Measurements from ENCODE around the gene RNF166.

RNF166 gene

DNA sequence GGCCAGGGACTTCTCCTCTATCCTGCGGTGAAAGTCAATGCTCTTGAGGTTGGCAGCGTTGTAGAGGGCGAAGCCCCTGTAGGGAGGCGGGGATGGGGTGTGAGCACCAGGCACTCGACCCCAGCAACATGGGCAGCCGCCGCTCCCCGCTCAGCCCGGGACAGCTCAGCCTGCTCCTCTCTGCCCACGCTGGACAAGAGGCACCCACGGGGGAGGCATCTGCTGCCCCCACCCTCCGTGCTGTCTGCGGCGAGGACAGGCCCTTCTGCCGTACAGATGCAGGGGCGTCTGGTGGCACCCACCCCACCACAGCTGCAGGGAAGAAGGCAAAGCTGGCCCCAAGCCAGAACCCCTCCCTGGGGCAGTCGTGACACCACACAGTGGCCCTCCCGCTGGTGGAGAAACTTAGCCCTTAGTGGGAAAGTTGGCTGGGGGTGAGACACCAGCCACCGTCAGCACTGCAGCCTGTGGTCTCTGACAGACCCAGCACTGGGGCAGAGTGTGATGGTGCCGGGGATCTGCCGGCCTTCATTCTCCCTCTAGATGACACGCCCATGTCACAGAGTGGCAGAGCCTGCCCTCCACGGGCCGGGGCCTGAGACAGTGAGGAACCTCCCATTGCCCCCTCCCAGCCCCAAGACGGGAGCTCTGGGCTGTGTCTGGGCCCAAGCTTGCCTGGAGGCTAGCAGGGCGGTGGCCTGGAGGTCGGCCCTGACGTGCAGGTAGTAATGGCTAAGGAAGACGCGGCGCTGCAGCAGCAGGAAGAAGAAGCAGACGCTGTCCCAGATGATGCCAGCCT is 19.6 kb upstream of the RNF166 start:
- Histone ChIP-seq H4K20me1 (peaks cover 46% of the 10 kb centered on the region), H3K4me1 (peaks cover 12% of the 10 kb centered on the region), H3K4me2 (no peak overlapping the region), H3K4me3 (no peak overlapping the region), H3K27ac (no peak overlapping the region), H3K9ac (no peak overlapping the region), H3K9me3 (no peaks in the 10 kb centered on the region), H3K27me3 (no peaks in the 10 kb centered on the region), H3K36me3 (peaks cover 85% of the 10 kb centered on the region)
- no peak for TF ChIP-seq Cebpa-rat (IDR thresholded peaks at IDR 0.05)

DNA sequence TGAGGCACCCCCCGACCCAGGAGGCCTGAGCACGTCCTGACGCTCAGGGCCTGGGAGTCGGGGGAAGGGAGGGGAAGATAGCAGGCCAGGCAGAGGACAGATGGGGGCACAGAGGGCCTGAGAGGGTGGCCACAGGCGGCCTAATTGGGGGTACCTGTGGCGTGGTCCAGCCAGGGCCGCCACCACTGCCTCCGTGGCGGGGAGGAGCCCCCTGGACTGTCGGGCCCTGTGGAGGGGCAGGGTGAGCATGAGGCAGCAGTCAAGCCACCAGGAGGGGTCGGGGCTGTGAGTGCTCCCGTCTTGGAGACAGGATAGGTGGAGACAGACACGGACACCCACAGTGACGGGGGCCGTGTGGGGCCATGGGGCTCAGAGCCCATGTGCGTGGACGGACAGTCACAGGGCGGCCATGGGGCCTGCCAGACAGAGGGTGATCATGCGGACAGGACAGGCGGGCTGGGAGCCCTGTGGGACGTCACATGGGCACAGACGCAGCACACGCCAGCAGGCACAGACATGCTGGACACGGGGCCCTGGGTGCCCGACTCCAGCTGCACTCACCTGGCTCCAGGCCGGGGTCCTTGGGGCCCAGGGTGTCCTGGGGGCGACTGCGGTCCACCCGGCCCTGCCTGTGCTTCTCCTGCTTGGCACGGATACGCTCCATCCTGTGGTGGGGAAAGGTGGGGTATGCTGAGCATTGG is 18.8 kb upstream of the RNF166 start:
- Histone ChIP-seq H3K9ac (no peak overlapping the region), H3K9me3 (no peaks in the 10 kb centered on the region), H3K4me1 (peaks cover 9% of the 10 kb centered on the region), H3K36me3 (peaks cover 85% of the 10 kb centered on the region), H3K4me3 (no peak overlapping the region), H3K27ac (no peak overlapping the region), H3K27me3 (no peaks in the 10 kb centered on the region), H3K4me2 (no peak overlapping the region), H4K20me1 (peaks cover 45% of the 10 kb centered on the region)
- TF ChIP-seq Cebpa-rat (IDR thresholded peaks at IDR 0.05), result no peak

DNA sequence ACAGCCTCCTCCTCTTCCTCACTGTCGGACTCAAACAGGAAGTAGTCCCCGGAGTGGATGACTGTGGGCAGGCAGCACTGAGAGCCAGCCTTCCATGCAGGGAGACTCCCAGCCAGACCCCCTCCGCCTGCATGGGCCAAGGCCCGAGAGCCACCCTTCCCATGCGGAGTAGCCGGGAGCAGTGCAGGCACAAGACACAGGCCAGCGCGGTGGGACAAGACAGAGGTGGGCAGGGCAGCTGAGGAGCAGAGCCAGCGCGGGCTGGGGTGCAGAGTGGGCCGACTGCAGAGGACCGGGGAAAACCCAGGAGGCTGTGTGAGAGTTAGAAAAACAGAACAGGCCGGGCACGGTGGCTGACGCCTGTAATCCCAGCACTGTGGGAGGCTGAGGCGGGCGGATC is 17.7 kb upstream of the RNF166 start:
- Histone ChIP-seq H3K4me2 (no peak overlapping the region), H3K4me3 (no peak overlapping the region), H3K9me3 (no peaks in the 10 kb centered on the region), H3K4me1 (peaks cover 13% of the 10 kb centered on the region), H4K20me1 (peaks cover 56% of the 10 kb centered on the region), H3K27ac (no peak overlapping the region), H3K36me3 (peaks cover 92% of the 10 kb centered on the region), H3K9ac (no peak overlapping the region), H3K27me3 (no peaks in the 10 kb centered on the region)
- no peak for TF ChIP-seq Cebpa-rat (IDR thresholded peaks at IDR 0.05)

DNA sequence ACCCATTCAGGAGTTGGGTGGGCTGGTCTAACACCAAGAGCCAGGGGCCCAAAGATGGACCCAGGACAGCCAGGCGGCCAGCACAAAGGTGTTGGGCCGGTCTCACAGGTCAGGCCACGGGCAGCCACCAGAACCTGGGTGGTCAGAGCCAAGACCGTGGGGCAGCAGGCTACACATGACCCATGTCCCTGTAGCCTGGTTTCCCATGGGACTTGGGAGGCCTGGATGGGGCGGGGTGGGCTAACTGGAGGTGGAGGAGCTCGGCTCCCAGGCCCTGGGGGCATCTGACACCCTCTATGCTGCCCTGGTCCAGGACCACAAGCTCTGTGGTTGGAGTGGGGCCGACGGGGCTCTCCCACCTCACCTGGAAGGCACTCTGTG is 17.3 kb upstream of the RNF166 start:
- no peaks in the 10 kb centered on the region for H3K9me3 ChIP-seq
- H3K4me1 ChIP-seq, result peaks cover 17% of the 10 kb centered on the region
- H3K4me3 ChIP-seq, result no peak overlapping the region
- H4K20me1 ChIP-seq, result peaks cover 60% of the 10 kb centered on the region
- no peak for TF ChIP-seq Cebpa-rat (IDR thresholded peaks at IDR 0.05)
- H3K27ac ChIP-seq, result no peak overlapping the region
- H3K27me3 ChIP-seq, result no peaks in the 10 kb centered on the region
- peaks cover 97% of the 10 kb centered on the region for H3K36me3 ChIP-seq
- H3K4me2 ChIP-seq, result no peak overlapping the region
- H3K9ac ChIP-seq, result no peak overlapping the region

DNA sequence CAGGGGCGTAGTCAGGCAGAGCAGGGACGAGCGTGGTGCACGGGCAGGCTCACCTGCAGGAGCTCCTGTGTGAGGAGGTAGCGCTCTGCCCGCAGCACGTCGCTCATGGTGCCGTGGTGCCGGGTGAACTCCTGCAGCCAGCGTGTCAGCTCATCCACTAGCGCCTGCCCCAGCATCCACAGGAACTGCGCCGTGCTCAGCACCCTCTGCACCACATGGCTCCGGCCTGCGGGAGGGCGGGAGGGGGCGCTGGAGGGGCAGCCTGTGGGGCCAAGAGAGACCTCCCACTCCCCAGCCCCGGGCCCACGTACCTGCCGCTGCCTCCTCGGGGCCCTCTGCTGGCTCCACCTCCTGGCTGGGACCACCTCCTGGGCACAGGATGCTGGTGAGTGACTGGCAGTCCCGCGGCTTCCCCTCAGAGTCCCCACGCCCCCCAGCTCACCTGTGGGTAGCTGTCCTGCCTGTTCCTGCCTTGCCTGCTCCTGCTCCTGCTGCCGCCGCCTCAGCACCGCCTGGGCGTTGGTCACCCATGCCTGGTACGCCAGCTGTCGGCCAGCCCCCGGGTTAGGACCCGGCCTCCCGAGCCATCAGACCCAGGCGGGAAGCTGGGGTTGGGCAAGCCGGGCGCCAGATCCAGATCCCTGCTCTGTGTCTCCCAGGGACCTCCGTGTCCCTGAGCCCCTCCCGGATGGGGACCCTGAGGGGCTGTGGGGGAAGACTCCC is 16.7 kb upstream of the RNF166 start:
- TF ChIP-seq Cebpa-rat (IDR thresholded peaks at IDR 0.05), result no peak
- Histone ChIP-seq H3K27ac (no peak overlapping the region), H3K9me3 (no peaks in the 10 kb centered on the region), H3K4me1 (peaks cover 19% of the 10 kb centered on the region), H3K36me3 (peaks cover 100% of the 10 kb centered on the region), H3K9ac (no peak overlapping the region), H3K27me3 (no peaks in the 10 kb centered on the region), H4K20me1 (peaks cover 66% of the 10 kb centered on the region), H3K4me3 (no peak overlapping the region), H3K4me2 (no peak overlapping the region)

DNA sequence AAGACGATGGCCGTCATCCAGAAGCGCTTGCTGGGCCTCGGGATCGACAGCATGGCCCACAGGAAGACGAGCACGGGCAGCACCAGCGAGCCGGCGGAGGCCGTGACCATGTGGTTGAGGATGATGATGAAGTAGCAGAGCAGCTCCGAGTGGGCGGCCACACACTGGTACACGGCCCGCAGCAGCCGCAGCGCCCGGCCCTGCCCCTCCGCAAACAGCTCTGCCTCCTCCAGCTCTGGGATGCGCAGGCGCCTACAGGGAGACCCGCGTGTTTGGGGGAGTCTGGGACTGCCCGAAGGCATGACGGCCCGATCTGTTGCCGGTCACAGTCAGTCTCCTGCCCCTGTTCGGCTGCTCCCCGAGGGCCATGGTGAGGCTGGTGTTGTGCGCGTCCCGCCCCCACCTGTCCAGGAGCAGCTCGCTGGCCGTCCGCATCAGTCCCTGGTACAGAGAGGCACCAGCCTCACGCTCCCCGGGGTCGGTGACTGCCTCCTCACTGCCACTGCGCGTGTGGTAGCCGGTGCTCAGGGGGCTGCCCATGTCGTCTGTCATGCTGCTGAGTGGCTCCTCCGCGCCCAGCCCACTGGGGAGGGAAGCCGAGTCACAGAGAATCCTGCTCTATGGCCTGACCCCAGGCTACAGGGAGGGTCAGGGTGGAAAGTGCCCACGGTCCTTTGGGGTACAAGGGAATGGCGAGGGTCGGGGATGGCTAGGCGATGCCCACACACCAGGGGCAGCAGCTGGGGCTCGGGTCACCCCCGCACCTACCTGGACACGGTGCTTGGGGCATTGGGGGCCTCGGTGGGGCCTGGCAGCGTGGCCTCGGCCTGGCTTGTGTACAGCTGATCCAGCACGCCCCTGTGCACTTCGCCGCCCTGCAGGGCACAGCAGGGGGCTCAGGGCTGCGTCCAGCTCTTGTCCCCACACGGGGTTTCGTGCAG is 15.9 kb upstream of the RNF166 start:
- H3K9ac ChIP-seq, result no peak overlapping the region
- H4K20me1 ChIP-seq, result peaks cover 74% of the 10 kb centered on the region
- no peak overlapping the region for H3K27ac ChIP-seq
- H3K4me1 ChIP-seq, result peaks cover 23% of the 10 kb centered on the region
- H3K9me3 ChIP-seq, result no peaks in the 10 kb centered on the region
- TF ChIP-seq Cebpa-rat (IDR thresholded peaks at IDR 0.05), result no peak
- H3K27me3 ChIP-seq, result no peaks in the 10 kb centered on the region
- no peak overlapping the region for H3K4me2 ChIP-seq
- H3K36me3 ChIP-seq, result peaks cover 98% of the 10 kb centered on the region
- H3K4me3 ChIP-seq, result no peak overlapping the region

DNA sequence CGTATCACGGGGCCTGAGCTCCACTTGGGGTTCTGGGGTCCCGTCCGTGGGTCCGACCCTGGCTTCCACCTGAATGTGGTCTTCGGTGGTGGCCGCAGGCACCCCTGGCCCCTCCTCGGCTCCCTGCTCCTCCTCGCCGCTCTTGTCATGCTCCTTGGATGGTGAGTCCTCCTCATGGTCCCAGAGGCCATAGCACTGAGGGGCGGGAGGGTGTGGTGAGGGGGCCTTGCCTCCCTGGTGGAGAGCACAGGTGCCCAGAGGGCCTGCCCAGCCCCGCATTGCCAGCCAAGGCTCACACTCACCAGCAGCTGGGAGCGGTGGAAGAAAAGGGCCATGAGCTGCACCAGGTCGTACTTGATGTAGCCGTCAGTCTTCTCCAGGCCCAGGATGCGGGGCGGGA is 15.0 kb upstream of the RNF166 start:
- Histone ChIP-seq H4K20me1 (peaks cover 82% of the 10 kb centered on the region), H3K27ac (no peak overlapping the region), H3K9ac (no peak overlapping the region), H3K9me3 (no peaks in the 10 kb centered on the region), H3K27me3 (no peaks in the 10 kb centered on the region), H3K36me3 (peaks cover 98% of the 10 kb centered on the region), H3K4me1 (peaks cover 27% of the 10 kb centered on the region), H3K4me3 (no peak overlapping the region), H3K4me2 (no peak overlapping the region)
- no peak for TF ChIP-seq Cebpa-rat (IDR thresholded peaks at IDR 0.05)

DNA sequence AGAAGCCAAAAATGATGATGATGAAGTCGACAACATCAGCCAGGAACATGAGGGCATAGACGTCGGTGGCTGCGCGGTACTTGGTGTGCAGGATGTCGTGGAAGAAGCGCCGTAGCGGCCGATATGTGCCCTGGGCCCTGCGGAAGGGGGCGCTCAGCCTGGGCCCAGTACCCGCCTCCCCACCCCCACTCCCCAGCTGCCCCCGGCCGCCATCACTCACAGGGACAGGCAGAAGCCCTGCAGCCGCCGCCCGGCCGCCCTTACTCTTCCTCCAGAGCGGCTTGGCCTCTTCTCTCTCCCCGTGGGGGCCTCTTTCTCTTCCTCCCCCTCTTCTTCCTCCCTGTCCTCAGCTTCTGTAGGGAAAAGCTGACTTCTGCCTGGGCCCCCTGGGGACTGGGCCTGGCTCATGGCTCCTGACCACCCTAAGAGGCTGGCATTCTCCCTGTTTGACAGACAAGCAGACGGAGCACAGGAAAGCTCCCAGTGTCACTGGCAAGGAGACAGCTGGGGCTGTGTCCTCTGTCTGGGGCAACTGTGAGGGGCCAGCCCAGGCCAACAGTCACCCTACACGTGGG is 14.3 kb upstream of the RNF166 start:
- Histone ChIP-seq H3K4me1 (peaks cover 27% of the 10 kb centered on the region), H4K20me1 (peaks cover 82% of the 10 kb centered on the region), H3K36me3 (peaks cover 98% of the 10 kb centered on the region), H3K4me2 (no peak overlapping the region), H3K9ac (no peak overlapping the region), H3K9me3 (no peaks in the 10 kb centered on the region), H3K4me3 (no peak overlapping the region), H3K27ac (no peak overlapping the region), H3K27me3 (no peaks in the 10 kb centered on the region)
- TF ChIP-seq Cebpa-rat (IDR thresholded peaks at IDR 0.05), result no peak

DNA sequence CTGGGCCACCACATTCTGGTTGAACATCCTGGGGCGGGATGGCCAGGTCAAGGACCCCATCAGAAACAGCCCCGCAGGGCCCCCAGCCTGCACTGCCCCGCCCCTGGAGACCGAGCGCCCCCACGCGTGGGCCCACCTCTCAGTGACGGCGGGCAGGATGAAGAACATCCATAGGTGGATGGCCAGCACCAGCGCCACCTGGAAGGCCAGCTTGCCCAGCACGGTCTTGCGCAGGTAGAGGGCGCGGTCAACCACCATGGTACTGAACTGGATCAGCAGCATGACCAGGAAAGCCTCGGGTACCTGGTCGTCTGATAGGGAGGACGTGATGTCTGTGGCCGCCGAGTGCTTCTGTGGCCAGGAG is 13.7 kb upstream of the RNF166 start:
- Histone ChIP-seq H3K27ac (no peak overlapping the region), H3K9me3 (no peaks in the 10 kb centered on the region), H3K9ac (no peak overlapping the region), H3K36me3 (peaks cover 98% of the 10 kb centered on the region), H3K27me3 (no peaks in the 10 kb centered on the region), H4K20me1 (peaks cover 82% of the 10 kb centered on the region), H3K4me3 (no peak overlapping the region), H3K4me1 (peaks cover 27% of the 10 kb centered on the region), H3K4me2 (no peak overlapping the region)
- no peak for TF ChIP-seq Cebpa-rat (IDR thresholded peaks at IDR 0.05)

All from BLaER1 (cell line).